HepG2 (cell line): Measurements from ENCODE around the gene SLC10A1. TPM values are rescaled to one million over a fixed set of nuclear protein-coding genes. Genes with fewer than 3 reads are reported as not detected.

Experiments
- ATAC-seq: fragments of 200-7000 bp; cut with Tn5 transposase; 3 replicates; pipeline ENCODE4 v1.9.1; 2020; ENCODE audit warnings: mild to moderate bottlenecking, moderate library complexity
- BruUV-seq: library from RNA; stranded (reverse); fragments of 400-500 nt; replicated peaks from 2 replicates; lab custom pipeline; 2021; lab: Mats Ljungman, UMichigan
- CTCF ChIA-PET: fragments of 300-600 bp; formaldehyde crosslinking; extraction: SDS; loops from one replicate; lab custom pipeline; 2021; ENCODE audit warnings: low total read pairs, inconsistent platforms, low intra/inter-chr PET ratio; lab: Yijun Ruan, JAX
- POLR2A ChIA-PET: fragments of 350-600 bp; sonication (Branson Sonifier 250); formaldehyde crosslinking; loops from one replicate; lab custom pipeline; 2020; ENCODE audit warnings: antibody characterized with exemption, inconsistent platforms; lab: Yijun Ruan, JAX
- DNase-seq: peaks from one replicate; pipeline ENCODE4 v3.0.0-alpha.2; 2015; ENCODE audit warnings: low spot score
- FAIRE-seq: peaks from 3 replicates; lab custom pipeline; 2011; peaks lifted over from hg19 to GRCh38; lab: Jason Lieb, UNC
- H2AFZ ChIP-seq: one replicate; pipeline ENCODE4 v1.6.1; 2011; ENCODE audit warnings: low read length, inconsistent platforms
- H3K27ac ChIP-seq: fragments of 300-600 bp; 3 replicates; pipeline ENCODE4 v1.8.0; 2011; ENCODE audit warnings: mixed run types, mild to moderate bottlenecking, mixed read lengths, low read length, inconsistent platforms; ENCODE audit not compliant: insufficient read depth; ENCODE audit errors: extremely low read length
- H3K27me3 ChIP-seq, 2 experiments: fragments of 200-600 bp in 1 of 2; 2 replicates in 1 of 2; 3 replicates in 1 of 2; pipeline versions ENCODE4 v1.6.0 to v1.8.0; 2011; ENCODE audit warnings: low read length in 2 of 2, mild to moderate bottlenecking in 2 of 2, moderate library complexity in 2 of 2, inconsistent platforms in 1 of 2; ENCODE audit not compliant: insufficient read depth in 2 of 2, control insufficient read depth in 1 of 2
- H3K36me3 ChIP-seq, 2 experiments: fragments of 200-600 bp in 1 of 2; replicated peaks in 1 of 2; 2 replicates in 1 of 2; 3 replicates in 1 of 2; pipeline versions ENCODE4 v1.5.1 to v1.8.0; 2011; ENCODE audit warnings: low read length in 2 of 2, inconsistent platforms in 1 of 2; ENCODE audit not compliant: insufficient read depth in 2 of 2, control insufficient read depth in 1 of 2
- H3K4me1 ChIP-seq: 2 replicates; pipeline ENCODE4 v1.5.1; 2012; ENCODE audit warnings: low read length, inconsistent platforms; ENCODE audit not compliant: insufficient read depth
- H3K4me2 ChIP-seq: 2 replicates; pipeline ENCODE4 v1.6.0; 2011; ENCODE audit warnings: low read depth, low read length, inconsistent platforms
- H3K4me3 ChIP-seq, 3 experiments: fragments of 200-600 bp in 1 of 3; sonication (generic), shearing (Covaris generic) in 1 of 3; replicated peaks in 1 of 3; 2 replicates each; pipeline ENCODE4 v1.5.1; 2011 to 2016; ENCODE audit warnings: low read length in 3 of 3, inconsistent platforms in 2 of 3, low read depth in 2 of 3, mild to moderate bottlenecking in 2 of 3, control low read depth in 1 of 3, mixed read lengths in 1 of 3; ENCODE audit not compliant: insufficient read depth in 1 of 3
- H3K79me2 ChIP-seq: one replicate; pipeline ENCODE4 v1.6.1; 2011; ENCODE audit warnings: low read length, inconsistent platforms; ENCODE audit not compliant: insufficient read depth
- H3K9ac ChIP-seq: 2 replicates; pipeline ENCODE4 v1.6.0; 2011; ENCODE audit warnings: mild to moderate bottlenecking, low read depth, low read length, inconsistent platforms; ENCODE audit not compliant: insufficient read depth
- H3K9me3 ChIP-seq: 2 replicates; pipeline ENCODE4 v1.5.1; 2012; ENCODE audit warnings: mild to moderate bottlenecking, low read length
- H4K20me1 ChIP-seq: 2 replicates; pipeline ENCODE4 v1.6.0; 2011; ENCODE audit warnings: inconsistent platforms, mild to moderate bottlenecking, low read length, moderate library complexity; ENCODE audit not compliant: insufficient read depth
- FOSL1 ChIP-seq: sonication (generic); formaldehyde crosslinking; IDR thresholded peaks from 2 replicates; pipeline ENCODE4 v1.9.0; 2021; ENCODE audit warnings: missing genetic modification reagents, borderline replicate concordance
- JUNB ChIP-seq: sonication (generic); formaldehyde crosslinking; IDR thresholded peaks from 2 replicates; pipeline ENCODE4 v1.8.0; 2022; ENCODE audit warnings: missing genetic modification reagents, mild to moderate bottlenecking, borderline replicate concordance
- MAFK ChIP-seq, 2 experiments: IDR thresholded peaks in 1 of 2; conservative IDR thresholded peaks in 1 of 2; 2 replicates each; pipeline ENCODE4 v1.6.1; 2011; ENCODE audit warnings: improper control_type of control experiment in 2 of 2, low read length in 2 of 2
- SAP130 ChIP-seq: IDR thresholded peaks from 2 replicates; pipeline ENCODE4 v1.6.1; 2016; ENCODE audit warnings: low read depth
- TOE1 ChIP-seq: sonication (generic); formaldehyde crosslinking; IDR thresholded peaks from 2 replicates; pipeline ENCODE4 v1.4.0; 2020; ENCODE audit warnings: mild to moderate bottlenecking, missing genetic modification reagents
- ZFX ChIP-seq: sonication (generic); formaldehyde crosslinking; IDR thresholded peaks from 2 replicates; pipeline ENCODE4 v1.4.0; 2020; ENCODE audit warnings: mild to moderate bottlenecking, low read depth, missing genetic modification reagents, moderate library complexity
- ZNF577 ChIP-seq: sonication (generic); formaldehyde crosslinking; IDR thresholded peaks from 2 replicates; pipeline ENCODE4 v1.4.0; 2020; ENCODE audit warnings: mild to moderate bottlenecking, low read depth, missing genetic modification reagents, borderline replicate concordance
- WGBS: methylation state at CpG from one replicate; pipeline ENCODE4 v1.1.6; 2017; ENCODE audit warnings: low lambda C conversion rate; 5-methylcytosine and 5-hydroxymethylcytosine counted together
- in situ Hi-C: cut with HindIII; loops from 2 replicates; pipeline ENCODE4 v1.10.0; 2017; ENCODE audit warnings: low pct_unique_long_range_greater_than_20kb; ENCODE audit not compliant: extremely low pct_ligation_motif_present
- intact Hi-C: fragments of 100-400 bp; cut with micrococcal nuclease; formaldehyde crosslinking; loops from one replicate; pipeline ENCODE4 v1.10.0; 2022; ENCODE audit not compliant: unreplicated experiment
- polyA plus RNA-seq, 8 experiments: library from polyadenylated mRNA; depleted of rRNA in 3 of 8; stranded (reverse) in 7 of 8; unstranded in 1 of 8; fragments of >200 nt; fragmentation: Illumina TruSeq in 4 of 8; extraction: Trizol in 4 of 8; gene quantifications; 2 replicates each; pipeline versions ENCODE4 v1.2.1 to v1.2.3, GENCODE V29; 2011 to 2016; ENCODE audit warnings: low read depth in 4 of 8, missing spikeins in 1 of 8, mixed read lengths in 1 of 8; ENCODE audit not compliant: insufficient read depth in 1 of 8
- total RNA-seq, 5 experiments: library from RNA; depleted of rRNA; stranded (reverse); fragments of >200 nt; fragmentation: Illumina TruSeq; extraction: Trizol; gene quantifications; 2 replicates each; pipeline ENCODE4 v1.2.3, GENCODE V29; 2016; ENCODE audit warnings: low read depth in 1 of 5
- TF ChIP-seq, protein P1 (sequence below), 2 experiments: sonication (generic) in 1 of 2; formaldehyde crosslinking in 1 of 2; IDR thresholded peaks; 2 replicates each; pipeline versions ENCODE4 v1.5.1 to v1.6.1; 2011 to 2020; ENCODE audit warnings: borderline replicate concordance in 1 of 2, low read depth in 1 of 2, low read length in 1 of 2, mild to moderate bottlenecking in 1 of 2, missing genetic modification reagents in 1 of 2, moderate library complexity in 1 of 2
- TF ChIP-seq, protein P2 (sequence below): sonication (generic); formaldehyde crosslinking; conservative IDR thresholded peaks from 2 replicates; pipeline ENCODE4 v1.4.0; 2020; ENCODE audit warnings: mild to moderate bottlenecking, missing genetic modification reagents, moderate library complexity
- TF ChIP-seq, protein P3 (sequence below): sonication (generic); formaldehyde crosslinking; IDR thresholded peaks from 2 replicates; pipeline ENCODE4 v1.9.0; 2022; ENCODE audit warnings: missing genetic modification reagents, mild to moderate bottlenecking, borderline replicate concordance
- TF ChIP-seq, protein P4 (sequence below): sonication (generic); IDR thresholded peaks from 2 replicates; pipeline ENCODE4 v1.6.1; 2016; ENCODE audit warnings: low read depth, borderline replicate concordance
- TF ChIP-seq, protein P5 (sequence below): sonication (generic); formaldehyde crosslinking; IDR thresholded peaks from 2 replicates; pipeline ENCODE4 v1.4.0; 2020; ENCODE audit warnings: missing genetic modification reagents

Gene SLC10A1
- total and polyA plus RNA-seq, 2 of the 13 experiments (the other 11 are each of a cell fraction or from before 2014, with no cell fraction given), result 0.17 TPM; not detected in 1

DNA sequence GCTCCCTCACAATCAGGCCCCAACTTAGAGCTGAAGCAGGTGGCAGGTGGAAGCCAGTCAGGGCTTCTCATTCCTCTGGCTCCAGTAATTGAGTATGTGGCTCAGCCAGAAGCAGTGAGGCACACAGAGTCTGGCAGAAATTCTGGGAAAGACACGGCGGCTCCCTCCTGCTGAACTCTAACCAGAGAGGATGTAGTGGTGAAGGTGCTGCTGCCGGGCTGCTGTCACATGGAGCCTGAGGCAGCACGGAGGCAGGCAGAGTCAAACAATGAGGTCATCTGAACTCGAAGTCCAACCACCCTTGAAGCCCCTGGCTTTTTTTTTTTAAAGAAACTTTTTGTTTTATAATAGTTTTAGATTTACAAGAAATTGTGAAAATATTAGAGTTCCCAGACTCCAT lies 48.7 kb upstream of the SLC10A1 start:
- no peak overlapping the region for H2AFZ ChIP-seq
- H3K9me3 ChIP-seq, result no peaks in the 10 kb centered on the region
- H3K36me3 ChIP-seq, result no peaks in the 10 kb centered on the region
- no peaks in the 10 kb centered on the region for H3K79me2 ChIP-seq
- H4K20me1 ChIP-seq, result no peaks in the 10 kb centered on the region
- H3K4me1 ChIP-seq, result peaks cover 96% of the 10 kb centered on the region
- 0 out of 6 replicates have a peak overlapping the region, but pooled peaks of 1 of the 3 experiments have one; percentile 26 for H3K4me3 ChIP-seq
- POLR2A ChIA-PET, result interaction anchor here (0.8 to 1.3 kb wide), 2 partner anchors 33 to 79 kb away, joined by 3 to 4 read pairs; partner anchors contain the start of genes SMOC1 and SRSF5
- peak; percentile 59 for ATAC-seq
- peaks cover 0 to under 1% of the 10 kb centered on the region in 2 experiments; a peak in 1 of 5 replicates for H3K27me3 ChIP-seq
- no peak overlapping the region for H3K9ac ChIP-seq
- H3K4me2 ChIP-seq, result peak overlapping the region; percentile 56; the same call in 1 of the 2 replicates
- BruUV-seq, result no TSS peak
- CTCF ChIA-PET, result no interaction called here
- H3K27ac ChIP-seq, result peak overlapping the region; percentile 36
- intact Hi-C loops, result no loop called here
- 3% methylated on average over 5 of the region's 5 CpGs for WGBS
- DNase-seq, result peak; percentile 76
- peak; percentile 67 for FAIRE-seq
- in situ Hi-C loops, result no loop called here
- TF ChIP-seq FOSL1 (CRISPR knock-in tag) (no peak), JUNB (CRISPR knock-in tag) (no peak), TOE1 (CRISPR knock-in tag) (no peak), SAP130 (CRISPR knock-in tag) (peak; percentile 81), ZNF577 (CRISPR knock-in tag) (no peak), MAFK (conservative IDR thresholded peaks at IDR 0.05 in 1 of 2, IDR thresholded peaks at IDR 0.05 in 1 of 2; ENCODE audit: low read length in 2 of 2) (no peak), ZFX (0 out of 2 replicates have a peak, but pooled peaks have one; percentile 19)
- TF ChIP-seq, protein P1, sequence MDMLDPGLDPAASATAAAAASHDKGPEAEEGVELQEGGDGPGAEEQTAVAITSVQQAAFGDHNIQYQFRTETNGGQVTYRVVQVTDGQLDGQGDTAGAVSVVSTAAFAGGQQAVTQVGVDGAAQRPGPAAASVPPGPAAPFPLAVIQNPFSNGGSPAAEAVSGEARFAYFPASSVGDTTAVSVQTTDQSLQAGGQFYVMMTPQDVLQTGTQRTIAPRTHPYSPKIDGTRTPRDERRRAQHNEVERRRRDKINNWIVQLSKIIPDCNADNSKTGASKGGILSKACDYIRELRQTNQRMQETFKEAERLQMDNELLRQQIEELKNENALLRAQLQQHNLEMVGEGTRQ (IDR thresholded peaks at IDR 0.05; ENCODE audit: low read depth, low read length), result peak; percentile 44; the same call in 1 of the 2 replicates
- TF ChIP-seq, protein P1 (CRISPR knock-in tag; IDR thresholded peaks at IDR 0.05; ENCODE audit: borderline replicate concordance), result no peak; the same call in 1 of the 2 replicates
- TF ChIP-seq, protein P2, sequence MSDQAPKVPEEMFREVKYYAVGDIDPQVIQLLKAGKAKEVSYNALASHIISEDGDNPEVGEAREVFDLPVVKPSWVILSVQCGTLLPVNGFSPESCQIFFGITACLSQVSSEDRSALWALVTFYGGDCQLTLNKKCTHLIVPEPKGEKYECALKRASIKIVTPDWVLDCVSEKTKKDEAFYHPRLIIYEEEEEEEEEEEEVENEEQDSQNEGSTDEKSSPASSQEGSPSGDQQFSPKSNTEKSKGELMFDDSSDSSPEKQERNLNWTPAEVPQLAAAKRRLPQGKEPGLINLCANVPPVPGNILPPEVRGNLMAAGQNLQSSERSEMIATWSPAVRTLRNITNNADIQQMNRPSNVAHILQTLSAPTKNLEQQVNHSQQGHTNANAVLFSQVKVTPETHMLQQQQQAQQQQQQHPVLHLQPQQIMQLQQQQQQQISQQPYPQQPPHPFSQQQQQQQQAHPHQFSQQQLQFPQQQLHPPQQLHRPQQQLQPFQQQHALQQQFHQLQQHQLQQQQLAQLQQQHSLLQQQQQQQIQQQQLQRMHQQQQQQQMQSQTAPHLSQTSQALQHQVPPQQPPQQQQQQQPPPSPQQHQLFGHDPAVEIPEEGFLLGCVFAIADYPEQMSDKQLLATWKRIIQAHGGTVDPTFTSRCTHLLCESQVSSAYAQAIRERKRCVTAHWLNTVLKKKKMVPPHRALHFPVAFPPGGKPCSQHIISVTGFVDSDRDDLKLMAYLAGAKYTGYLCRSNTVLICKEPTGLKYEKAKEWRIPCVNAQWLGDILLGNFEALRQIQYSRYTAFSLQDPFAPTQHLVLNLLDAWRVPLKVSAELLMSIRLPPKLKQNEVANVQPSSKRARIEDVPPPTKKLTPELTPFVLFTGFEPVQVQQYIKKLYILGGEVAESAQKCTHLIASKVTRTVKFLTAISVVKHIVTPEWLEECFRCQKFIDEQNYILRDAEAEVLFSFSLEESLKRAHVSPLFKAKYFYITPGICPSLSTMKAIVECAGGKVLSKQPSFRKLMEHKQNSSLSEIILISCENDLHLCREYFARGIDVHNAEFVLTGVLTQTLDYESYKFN (CRISPR knock-in tag), result peak; percentile 66
- TF ChIP-seq, protein P3, sequence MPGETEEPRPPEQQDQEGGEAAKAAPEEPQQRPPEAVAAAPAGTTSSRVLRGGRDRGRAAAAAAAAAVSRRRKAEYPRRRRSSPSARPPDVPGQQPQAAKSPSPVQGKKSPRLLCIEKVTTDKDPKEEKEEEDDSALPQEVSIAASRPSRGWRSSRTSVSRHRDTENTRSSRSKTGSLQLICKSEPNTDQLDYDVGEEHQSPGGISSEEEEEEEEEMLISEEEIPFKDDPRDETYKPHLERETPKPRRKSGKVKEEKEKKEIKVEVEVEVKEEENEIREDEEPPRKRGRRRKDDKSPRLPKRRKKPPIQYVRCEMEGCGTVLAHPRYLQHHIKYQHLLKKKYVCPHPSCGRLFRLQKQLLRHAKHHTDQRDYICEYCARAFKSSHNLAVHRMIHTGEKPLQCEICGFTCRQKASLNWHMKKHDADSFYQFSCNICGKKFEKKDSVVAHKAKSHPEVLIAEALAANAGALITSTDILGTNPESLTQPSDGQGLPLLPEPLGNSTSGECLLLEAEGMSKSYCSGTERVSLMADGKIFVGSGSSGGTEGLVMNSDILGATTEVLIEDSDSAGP, result peak; percentile 44; the same call in 1 of the 2 replicates
- TF ChIP-seq, protein P4, sequence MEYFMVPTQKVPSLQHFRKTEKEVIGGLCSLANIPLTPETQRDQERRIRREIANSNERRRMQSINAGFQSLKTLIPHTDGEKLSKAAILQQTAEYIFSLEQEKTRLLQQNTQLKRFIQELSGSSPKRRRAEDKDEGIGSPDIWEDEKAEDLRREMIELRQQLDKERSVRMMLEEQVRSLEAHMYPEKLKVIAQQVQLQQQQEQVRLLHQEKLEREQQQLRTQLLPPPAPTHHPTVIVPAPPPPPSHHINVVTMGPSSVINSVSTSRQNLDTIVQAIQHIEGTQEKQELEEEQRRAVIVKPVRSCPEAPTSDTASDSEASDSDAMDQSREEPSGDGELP, result peak; percentile 54; the same call in 1 of the 2 replicates
- TF ChIP-seq, protein P5, sequence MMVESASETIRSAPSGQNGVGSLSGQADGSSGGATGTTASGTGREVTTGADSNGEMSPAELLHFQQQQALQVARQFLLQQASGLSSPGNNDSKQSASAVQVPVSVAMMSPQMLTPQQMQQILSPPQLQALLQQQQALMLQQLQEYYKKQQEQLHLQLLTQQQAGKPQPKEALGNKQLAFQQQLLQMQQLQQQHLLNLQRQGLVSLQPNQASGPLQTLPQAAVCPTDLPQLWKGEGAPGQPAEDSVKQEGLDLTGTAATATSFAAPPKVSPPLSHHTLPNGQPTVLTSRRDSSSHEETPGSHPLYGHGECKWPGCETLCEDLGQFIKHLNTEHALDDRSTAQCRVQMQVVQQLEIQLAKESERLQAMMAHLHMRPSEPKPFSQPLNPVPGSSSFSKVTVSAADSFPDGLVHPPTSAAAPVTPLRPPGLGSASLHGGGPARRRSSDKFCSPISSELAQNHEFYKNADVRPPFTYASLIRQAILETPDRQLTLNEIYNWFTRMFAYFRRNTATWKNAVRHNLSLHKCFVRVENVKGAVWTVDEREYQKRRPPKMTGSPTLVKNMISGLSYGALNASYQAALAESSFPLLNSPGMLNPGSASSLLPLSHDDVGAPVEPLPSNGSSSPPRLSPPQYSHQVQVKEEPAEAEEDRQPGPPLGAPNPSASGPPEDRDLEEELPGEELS (CRISPR knock-in tag), result peak; percentile 41; the same call in 1 of the 2 replicates
